ENCODE measurements around the gene EMILIN3.

- TF ChIP-seq CTCF (IDR thresholded peaks at IDR 0.05 in 2 of 3, conservative IDR thresholded peaks at IDR 0.05 in 1 of 3; ENCODE audit: borderline replicate concordance in 1 of 3, insufficient read depth in 1 of 3, low read depth in 2 of 3, low read length in 2 of 3) (no peak), EZH2 (IDR thresholded peaks at IDR 0.05) (no peak), POLR2A (IDR thresholded peaks at IDR 0.05; ENCODE audit: borderline replicate concordance, extremely low read depth, insufficient read depth, insufficient read length) (no peak), RAD21 (IDR thresholded peaks at IDR 0.05; ENCODE audit: low read depth) (no peak), REST (IDR thresholded peaks at IDR 0.05; ENCODE audit: low read depth) (no peak), POLR2AphosphoS5 (IDR thresholded peaks at IDR 0.05; ENCODE audit: low read depth, low read length) (no peak), SRF (IDR thresholded peaks at IDR 0.05; ENCODE audit: low read depth) (no peak)
Measured at GRCh38 chr20:41407607-41408006, 41.0 kb upstream of the EMILIN3 start.
